Hippocampal formation (tissue), 2 donors: Measurements from ENCODE around the gene ACOT11.

ENCODE experiments used
- DNase-seq, 2 donors: peaks; one replicate each; lab custom pipeline; 2025; lab: John Stamatoyannopoulos, UW

ACOT11 gene

DNA sequence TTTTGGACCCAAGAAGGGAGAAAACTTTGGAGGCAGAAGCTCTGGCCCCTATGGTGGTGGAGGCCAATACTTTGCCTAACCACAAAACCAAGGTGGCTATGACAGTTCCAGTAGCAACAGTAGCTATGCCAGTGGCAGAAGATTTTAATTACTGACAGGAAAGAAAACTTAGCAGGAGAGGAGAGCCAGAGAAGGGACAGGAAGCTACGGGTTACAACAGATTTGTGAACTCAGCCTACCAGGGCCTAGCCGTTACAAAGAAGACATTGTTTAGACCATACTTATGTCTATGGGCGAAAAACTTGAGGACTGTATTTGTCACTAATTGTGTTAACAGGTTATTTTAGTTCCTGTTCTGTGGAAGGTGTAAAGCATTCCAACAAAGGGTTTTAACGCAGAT lies 10.4 kb upstream of the ACOT11 start:
- no peak for DNase-seq

DNA sequence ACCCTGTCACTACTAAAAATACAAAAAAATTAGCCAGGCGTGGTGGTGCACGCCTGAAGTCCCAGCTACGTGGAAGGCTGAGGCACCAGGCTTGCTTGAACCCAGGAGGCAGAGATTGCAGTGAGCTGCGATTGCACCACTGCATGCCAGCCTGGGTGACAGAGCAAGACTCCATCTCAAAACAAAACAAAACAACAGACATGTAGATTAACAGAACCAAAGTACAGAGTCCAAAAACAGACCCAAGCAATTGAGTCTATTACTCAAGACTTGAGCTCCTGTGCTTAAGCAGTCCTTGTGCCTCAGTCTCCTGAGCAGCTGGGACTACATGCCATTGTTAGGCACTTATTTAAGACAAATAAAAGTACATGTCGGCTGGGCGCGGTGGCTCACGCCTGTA lies 9.5 kb upstream of the ACOT11 start:
- DNase-seq, result no peak

DNA sequence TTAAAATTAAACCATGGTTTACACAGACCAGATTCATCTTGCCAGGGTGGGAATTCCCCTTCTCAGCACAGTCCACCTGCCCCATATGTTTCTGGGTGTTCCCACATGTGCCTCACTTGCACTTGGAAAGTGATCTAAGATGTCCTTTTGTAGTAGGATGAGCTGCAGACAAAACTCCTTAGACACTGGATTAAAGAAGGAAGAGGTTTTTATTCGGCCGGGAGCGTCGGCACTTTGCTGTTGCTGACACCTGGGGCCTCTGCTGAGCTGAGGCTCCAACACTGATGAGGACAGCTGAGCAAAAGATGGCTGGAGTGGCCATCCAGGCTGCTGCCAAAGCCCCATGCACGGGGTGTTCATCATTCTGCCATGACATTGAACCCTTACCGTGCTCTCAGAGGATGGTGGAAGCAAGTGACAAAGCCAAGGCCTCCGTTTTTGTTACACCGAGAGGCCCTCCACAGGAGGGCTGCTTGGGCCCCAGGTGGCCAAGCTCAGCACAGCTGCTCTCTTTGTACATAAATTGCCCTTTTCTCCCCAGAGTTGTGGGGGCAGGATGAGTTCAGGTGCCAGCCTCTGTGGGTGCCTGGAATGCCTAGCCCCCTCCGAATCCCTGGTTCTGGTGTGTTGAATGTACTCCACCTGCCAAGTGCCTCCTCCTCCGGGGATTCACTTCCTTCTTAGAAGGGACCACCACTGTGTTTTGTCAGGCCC lies 7.3 kb upstream of the ACOT11 start:
- DNase-seq, result no peak

DNA sequence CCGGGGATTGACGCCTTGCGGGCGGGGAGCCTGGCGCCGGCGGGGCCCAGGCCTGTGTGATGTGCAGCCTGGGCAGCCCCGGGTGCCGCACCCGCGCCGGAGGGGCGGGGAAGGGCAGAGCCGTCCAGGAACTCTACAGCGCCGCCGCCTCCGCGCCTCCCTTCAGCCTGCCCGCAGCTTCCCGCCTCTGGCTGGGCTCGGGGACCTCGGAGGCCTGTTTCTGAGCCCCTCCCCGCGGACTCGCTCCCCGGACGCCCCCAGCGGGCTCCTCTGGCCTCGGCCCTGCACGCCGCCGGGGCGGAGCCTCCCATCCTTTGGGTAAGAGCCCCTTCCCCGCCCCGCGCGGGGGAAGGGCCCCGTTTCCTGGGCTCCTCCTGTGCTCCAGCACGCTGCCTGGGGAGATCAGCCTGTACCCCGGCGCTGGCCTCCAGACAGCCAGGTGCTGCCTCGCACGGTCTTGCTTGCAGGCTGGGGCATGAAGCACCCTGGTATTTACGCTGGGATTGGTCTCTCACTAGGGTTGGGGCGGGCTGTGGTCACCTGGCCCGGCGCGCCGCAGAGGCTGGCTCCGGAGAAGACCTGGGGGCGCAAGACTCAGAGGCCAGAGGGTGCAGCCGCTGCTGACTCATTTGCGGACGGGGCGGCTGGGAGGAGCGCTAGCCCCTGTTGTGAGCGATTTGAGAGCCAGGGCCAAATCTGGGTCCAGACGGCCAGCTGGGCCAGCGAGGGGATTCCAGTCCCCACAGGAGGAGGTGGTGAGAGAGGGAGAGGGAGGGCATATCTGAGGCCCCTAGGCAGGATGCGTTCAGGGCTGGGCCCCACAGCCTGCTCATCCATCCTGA lies 5.7 kb upstream of the ACOT11 start:
- DNase-seq, result peak in 1 of 2 donors; percentile 43

DNA sequence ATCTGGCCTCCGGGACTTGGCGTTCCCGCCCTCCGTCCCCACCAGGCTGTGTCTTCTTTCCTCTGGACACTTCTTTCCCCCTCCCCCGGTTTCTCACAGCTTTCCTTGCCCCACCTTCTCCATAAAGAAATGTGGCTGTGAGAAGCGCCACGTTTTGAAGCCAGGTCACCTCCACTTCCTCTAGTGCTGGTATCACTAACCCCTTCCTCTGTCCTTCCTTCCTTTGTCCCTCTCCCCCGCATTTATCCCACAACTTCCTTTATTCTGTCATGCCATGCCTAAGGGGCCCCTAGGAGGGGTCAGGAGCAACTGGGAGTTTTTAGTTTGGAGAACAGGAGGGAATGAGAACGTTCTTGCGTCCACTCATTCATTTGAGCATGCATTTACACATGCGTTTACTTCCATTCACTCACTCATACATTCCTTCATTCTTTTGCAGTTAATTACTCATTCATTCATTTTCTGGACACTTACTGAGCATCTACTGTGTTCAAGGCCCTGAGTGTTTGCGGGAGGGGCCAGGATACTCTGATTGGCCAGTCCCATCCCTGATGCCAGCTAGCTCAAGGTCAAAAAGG lies 5.0 kb upstream of the ACOT11 start:
- no peak for DNase-seq

DNA sequence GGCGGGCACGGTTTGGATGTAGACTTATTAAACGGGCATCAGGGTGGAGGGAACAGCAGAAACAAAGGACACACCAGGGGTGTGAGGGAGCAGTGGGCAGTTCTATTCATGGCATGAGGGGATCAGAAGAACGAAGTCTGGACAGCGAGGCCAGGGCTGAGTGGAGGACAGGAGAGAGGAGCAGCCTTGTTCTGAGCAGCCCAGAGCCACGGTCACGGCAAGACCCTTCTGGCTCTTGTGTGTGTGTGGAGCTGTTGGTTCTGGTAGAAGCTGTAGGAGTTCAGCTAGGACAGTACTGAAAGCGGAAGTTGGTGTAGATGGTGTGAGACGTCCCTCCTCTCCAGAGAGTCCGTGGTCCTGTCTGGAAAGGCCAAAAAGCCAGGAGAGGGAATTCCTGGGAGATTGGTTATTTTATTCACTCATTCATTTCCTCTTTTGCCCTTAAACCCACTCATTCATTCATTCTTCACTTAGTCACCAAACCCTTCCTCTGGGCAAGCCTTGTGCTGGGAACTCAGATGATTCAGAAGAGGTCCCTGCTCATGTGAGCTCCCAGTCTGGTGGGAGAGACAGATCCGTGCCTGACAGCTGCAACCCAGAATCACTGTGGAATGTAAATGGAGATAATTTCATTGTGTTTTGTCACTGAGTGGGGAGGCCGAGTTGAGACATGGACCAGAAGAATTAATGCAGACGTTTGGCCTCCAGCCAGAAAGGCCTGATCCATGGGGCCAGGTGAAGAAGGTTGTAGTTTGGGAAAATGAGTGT lies 4.1 kb upstream of the ACOT11 start:
- no peak for DNase-seq

DNA sequence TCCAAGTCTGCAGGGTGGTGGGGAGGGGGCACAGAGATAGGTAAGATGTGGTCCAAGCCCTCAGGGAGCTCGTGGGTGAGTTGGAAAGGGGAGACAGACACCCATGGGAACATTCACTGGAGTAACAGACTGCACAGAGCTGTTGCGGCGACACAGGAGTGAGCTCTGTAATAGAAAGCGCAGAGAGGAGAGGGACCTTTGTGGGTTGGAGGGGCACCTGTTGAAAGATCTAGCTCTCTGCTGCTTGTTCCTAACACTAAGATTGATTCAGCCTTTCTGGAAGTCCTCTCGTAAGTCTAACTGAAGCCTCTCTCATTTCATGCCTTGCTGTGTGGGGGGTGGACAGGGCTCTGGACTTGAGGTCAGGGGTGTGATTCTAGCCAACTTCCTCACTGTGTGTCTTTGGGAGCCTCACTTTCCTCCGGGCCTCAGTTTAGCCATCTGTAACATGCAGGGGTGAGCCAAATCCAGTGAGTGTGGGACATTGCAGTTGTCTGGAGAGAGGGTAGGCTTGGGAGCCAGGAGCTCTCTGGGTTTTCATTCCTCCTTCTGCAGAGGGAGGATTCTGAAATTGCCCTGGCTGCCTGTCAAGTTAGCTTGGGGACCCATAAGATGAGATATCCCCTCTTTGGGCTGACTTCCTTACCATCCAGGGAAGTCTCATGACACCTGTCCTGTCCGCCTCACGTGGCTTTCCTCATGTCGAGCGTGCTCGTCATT lies 2.0 kb upstream of the ACOT11 start:
- no peak for DNase-seq

DNA sequence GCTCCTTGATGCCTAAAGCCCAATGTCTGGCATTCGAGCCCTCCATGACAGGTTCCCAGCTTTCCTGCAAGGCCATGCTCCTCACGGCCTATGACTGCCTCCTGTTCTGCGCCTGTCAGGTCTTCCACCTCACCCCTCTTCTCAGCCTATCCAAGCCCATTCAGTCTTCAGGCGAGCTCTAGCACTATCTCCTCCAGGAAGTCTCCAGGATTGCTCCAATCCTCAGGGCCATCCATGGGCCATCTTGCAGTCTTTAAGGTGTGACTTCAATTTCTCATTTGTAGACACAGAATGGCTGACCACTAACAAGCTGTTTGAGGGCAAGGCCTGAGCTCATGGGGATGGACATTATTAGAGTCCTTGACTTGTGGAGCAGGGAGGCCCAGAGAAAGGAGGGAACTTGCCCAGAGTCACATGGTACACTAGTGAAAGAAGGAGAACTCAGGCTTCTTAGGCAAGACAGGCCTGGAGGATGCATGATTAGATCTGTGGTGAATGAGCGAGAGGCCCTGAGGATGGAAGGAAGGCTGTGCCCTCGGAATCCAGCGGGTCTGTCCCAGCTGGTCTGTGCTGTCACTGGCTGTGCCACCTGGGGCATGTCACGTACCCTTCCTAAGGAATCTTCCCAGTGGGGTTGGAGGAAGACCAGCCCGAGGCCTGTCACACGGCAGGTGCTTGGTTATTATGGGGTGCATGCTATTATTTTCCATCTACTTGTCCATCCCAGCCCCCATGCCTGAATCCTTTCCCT lies 1.2 kb upstream of the ACOT11 start:
- no peak for DNase-seq

DNA sequence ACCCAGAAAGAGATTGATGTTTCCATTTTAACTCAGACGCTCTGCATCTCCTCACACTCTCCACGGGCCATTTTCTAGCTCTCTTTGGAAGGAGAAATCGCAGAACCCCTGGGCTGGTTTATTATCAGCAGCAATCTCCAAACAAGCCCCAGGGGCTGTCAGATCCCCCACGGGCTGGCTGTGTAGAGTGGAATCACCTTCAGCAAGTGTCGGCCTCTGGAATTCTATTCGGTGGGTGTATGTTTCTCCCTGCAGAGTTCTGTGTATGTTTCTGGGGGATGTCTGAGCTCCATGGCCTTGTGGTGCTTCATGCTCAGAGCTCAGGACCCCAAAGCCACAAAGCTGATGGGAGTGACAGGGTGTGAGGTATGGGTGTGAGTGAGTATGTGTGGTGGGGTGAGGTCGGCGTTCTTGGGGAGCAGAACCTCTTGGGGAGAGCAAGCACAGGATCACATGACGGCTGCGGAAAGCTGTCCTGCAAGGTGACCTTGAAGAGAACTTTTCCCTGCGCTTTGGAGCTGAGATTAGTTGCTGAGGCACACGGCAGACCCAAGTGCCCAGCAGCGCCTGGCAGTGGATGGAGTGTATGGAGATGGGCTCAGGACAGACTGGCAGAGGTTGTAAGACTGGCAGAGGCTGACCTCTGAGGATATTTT lies 489 bp downstream of the ACOT11 start:
- DNase-seq, result no peak

DNA sequence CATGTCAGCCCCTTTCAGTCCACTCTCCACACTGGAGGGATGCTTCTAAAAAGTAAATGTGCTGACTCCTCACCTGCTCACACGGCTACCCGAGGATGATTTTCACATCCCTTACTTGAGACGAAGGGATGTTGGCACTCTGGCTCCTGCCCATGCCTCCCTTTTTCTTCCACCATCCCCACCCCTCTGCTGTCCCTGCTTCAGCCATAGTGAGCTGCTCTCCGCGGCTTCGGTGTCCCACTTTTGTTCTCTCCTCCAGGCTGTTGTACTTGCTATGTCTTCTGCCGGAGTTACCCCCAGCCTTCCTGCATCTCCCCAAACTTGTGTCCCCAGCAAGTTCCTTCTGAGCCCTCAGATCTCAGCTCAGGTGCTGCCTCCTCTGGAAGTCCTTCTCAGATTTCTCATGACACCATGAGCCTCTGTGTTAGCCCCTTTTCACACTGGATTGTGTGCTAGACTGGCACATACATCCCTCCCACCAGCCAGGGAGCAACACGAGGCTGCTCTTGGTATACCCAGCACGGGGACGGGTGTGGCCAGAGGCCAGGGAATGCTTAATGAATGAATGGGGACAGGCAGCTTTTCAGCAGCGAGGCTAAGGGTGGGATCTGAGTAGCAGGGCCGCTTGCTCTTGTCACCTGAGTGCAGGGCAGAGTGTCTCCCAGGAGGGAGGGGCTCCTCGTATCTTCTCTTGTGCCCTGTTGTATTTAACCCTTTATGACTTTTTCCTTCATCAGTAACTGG lies 1.3 kb downstream of the ACOT11 start:
- DNase-seq, result no peak

DNA sequence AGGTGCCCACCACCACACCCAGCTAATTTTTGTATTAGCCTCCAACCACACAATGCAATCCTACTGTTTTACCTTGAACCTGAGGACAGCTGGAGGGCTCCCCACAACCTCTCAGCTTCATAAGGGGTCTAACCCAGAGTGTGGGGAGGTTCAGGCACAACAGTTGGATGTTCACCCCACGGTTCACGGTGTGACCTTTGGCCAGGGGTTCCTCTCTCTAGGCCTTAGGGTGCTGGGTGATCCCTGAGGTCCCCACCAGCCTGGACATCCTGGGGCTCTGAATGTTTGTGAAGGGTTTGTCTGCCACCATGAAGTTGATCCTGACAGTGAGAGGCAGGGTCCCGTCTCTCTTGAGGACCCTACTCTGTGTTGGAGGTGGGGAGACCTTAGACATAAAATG lies 3.9 kb downstream of the ACOT11 start:
- DNase-seq, result no peak

DNA sequence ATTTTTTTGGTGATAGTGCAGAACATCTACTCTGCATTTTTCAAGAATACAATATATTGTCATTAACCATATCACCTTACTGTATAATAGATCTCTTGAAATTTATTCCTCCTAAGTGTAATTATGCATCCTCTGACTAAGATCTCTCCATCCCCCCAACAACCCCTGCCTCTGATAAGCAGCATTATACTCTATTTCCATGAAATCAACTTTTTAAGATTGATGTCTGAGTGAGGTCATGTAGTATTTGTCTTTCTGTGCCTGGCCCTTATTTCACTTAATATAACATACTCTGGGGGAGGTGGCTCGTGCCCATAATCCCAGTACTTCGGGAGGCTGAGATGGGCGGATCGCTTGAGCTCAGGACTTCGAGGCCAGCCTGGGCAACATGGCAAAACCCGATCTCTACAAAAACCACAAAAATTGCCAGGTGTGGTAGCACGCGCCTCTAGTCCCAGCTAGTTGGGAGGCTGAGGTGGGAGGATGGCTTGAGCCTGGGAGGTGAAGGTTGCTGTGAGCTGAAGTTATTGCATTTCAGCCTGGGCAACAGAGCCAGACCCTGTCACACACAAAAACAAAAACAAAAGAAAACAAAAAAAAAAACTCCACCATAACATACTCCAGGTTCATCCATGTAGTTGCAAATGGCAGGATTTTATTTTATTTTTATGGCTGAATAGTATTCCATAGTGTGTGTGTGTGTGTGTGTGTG lies 5.7 kb downstream of the ACOT11 start:
- no peak for DNase-seq

DNA sequence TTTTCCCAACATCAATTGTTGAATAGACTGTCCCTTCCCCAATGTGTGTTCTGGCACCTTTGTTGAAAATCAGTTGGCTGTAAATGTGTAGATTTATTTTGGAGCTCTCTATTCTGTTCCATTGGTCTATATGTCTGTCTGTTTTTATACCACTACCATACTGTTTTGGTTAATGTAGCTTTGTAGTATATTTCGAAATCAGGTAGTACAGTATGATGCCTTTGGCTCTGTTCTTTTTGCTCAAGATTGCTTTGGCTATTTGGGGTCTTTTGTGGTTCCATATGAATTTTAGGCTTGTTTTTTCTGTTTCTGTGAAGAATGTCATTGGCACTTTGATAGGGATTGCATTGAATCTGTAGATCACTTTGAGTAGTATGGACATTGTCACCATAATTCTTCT lies 8.1 kb downstream of the ACOT11 start:
- no peak for DNase-seq

DNA sequence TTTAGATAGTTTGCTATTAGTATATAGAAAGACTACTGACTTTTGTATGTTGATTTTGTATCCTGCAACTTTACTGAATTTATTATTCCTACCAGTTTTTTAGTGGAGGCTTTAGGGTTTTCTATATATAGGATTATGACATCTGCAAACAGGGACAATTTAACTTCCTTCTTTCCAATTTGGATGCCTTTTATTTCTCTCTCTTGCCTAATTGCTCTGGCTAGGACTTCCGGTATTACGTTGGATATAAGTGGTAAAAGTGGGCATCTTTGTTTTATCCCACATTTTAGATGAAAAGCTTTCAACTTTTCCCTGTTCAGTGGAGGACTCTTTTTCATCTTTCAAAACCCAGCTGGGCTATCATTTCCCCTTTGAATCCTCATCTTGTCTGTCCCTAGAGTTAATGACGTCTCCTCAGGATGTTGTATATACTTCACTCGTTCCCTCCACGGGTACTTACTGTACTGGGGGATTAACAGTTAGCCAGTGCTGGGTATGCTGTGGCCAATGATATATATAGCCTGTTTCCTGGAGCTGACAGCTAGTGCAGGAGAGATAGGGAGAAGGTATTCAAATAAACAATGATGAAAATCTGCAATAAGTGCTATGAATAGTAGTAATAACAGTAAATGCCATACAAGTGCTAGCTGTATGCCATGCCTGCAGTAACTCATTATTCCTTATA lies 9.8 kb downstream of the ACOT11 start:
- no peak for DNase-seq

DNA sequence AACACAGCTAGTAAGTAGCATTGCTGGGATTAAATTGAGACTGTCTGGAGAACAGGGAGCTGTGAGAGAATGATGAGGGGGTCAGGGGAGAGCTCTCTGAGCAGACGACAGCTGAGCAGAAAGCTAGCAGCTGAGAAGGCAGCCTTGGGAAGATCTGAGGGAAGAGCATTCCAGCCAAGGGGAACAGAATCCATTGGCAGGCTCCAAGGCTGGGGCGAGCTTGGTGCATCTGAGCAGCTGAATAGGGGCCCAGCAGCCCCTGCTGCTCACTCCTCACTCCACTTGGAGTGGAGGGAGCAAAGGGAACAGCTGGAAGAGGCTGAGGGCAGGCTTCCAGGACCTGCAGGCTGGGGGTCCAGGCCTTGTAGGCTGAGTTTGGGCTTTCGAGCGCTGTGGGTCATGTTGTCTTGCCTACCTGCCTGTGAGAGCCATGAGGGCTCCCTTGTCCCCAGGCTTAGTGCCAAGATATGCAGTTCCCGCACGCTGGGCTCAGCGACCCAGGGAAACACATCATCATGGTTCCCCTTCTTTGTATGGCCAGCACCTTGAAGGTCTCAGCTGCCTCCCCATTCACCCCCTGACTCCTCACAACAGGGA lies 10.5 kb downstream of the ACOT11 start:
- DNase-seq, result no peak

DNA sequence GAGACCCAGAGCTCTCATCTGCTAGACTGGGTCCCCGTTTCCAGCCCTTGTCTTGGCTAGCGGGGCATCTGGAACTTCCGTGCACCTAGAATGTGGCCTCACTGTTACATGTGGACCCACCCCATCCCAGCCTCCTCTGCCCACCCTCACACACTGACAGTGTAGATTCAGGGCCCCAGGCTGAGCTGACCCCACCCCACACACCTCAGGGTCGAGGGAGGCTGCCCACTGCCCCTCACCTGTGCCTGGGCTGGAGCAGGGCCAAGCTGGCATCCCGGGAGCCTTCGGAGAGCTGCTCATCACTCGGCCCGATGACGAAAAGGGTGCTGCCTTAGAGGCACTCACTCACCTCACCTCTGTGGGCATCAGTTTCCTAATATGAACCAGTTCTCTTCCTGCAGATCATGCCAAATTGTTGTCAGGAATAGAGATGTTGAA lies 11.1 kb downstream of the ACOT11 start:
- no peak for DNase-seq

DNA sequence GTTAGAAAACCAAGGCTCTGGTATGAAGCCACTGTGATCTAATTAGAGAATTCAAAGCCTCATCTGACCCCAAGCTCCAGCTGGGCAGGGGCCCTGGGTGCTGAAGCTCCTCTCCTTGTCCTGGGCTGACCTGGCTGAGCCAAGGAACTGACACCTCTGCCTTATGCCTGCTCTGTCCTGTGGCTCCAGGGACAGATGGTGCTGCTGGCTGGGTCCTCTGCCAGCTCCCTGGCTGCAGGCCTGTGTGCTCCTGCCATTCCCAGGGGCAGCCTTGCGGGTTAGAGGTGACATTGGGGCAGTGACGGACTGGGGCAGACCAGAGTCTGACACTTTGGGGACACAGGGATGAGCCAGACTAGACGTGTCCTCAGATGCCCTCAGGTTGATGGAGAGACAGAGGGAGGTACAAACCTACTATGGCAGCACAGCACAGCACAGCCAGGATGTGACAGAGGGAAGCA lies 11.8 kb downstream of the ACOT11 start:
- no peak for DNase-seq
